ENCODE data around the gene CLASP1. TPM values are rescaled to one million over a fixed set of nuclear protein-coding genes. Genes with fewer than 3 reads are reported as not detected.

CLASP1 gene
- total RNA-seq, 1 donor from 2014 or later: 60.1 TPM

- no peaks in the 10 kb centered on the region for H3K27me3 ChIP-seq (ENCODE audit: low read depth)
- no peak for DNase-seq
- intact Hi-C loops (cut with micrococcal nuclease): no loop called here
- H3K27ac ChIP-seq (replicated peaks): no peak overlapping the region
- H3K4me1 ChIP-seq: no peaks in the 10 kb centered on the region
- peaks cover 36% of the 10 kb centered on the region for H3K36me3 ChIP-seq
- TF ChIP-seq CTCF (IDR thresholded peaks at IDR 0.05; ENCODE audit: borderline replicate concordance): no peak
- no peaks in the 10 kb centered on the region for H3K9me3 ChIP-seq (replicated peaks)
- no peak overlapping the region for H3K4me3 ChIP-seq
Measured at GRCh38 chr2:121415727-121416126, 233.5 kb downstream of the CLASP1 start.

- Histone ChIP-seq H3K4me3 (no peak overlapping the region), H3K9me3 (replicated peaks) (no peaks in the 10 kb centered on the region), H3K36me3 (peaks cover 52% of the 10 kb centered on the region), H3K27me3 (ENCODE audit: low read depth) (no peaks in the 10 kb centered on the region), H3K27ac (replicated peaks) (no peak overlapping the region), H3K4me1 (no peaks in the 10 kb centered on the region)
- no peak for DNase-seq
- intact Hi-C loops (cut with micrococcal nuclease): no loop called here
- TF ChIP-seq CTCF (IDR thresholded peaks at IDR 0.05; ENCODE audit: borderline replicate concordance): no peak
Measured at GRCh38 chr2:121412349-121412748, 236.9 kb downstream of the CLASP1 start.

GRCh38 chr2:121409966-121410365 is 239.3 kb downstream of the CLASP1 start:
- no peak overlapping the region for H3K27ac ChIP-seq (replicated peaks)
- intact Hi-C loops (cut with micrococcal nuclease): no loop called here
- H3K27me3 ChIP-seq (ENCODE audit: low read depth): no peaks in the 10 kb centered on the region
- no peak for DNase-seq
- peaks cover 70% of the 10 kb centered on the region for H3K36me3 ChIP-seq
- H3K9me3 ChIP-seq (replicated peaks): no peaks in the 10 kb centered on the region
- H3K4me1 ChIP-seq: no peaks in the 10 kb centered on the region
- H3K4me3 ChIP-seq: no peak overlapping the region
- no peak for TF ChIP-seq CTCF (IDR thresholded peaks at IDR 0.05; ENCODE audit: borderline replicate concordance)

GRCh38 chr2:121409388-121409787 is 239.9 kb downstream of the CLASP1 start:
- no peak for TF ChIP-seq CTCF (IDR thresholded peaks at IDR 0.05; ENCODE audit: borderline replicate concordance)
- no peaks in the 10 kb centered on the region for H3K9me3 ChIP-seq (replicated peaks)
- intact Hi-C loops (cut with micrococcal nuclease): no loop called here
- no peaks in the 10 kb centered on the region for H3K4me1 ChIP-seq
- H3K4me3 ChIP-seq: no peak overlapping the region
- DNase-seq: no peak
- peaks cover 70% of the 10 kb centered on the region for H3K36me3 ChIP-seq
- no peaks in the 10 kb centered on the region for H3K27me3 ChIP-seq (ENCODE audit: low read depth)
- no peak overlapping the region for H3K27ac ChIP-seq (replicated peaks)

GRCh38 chr2:121408641-121409040 is 240.6 kb downstream of the CLASP1 start:
- no peak overlapping the region for H3K27ac ChIP-seq (replicated peaks)
- H3K27me3 ChIP-seq (ENCODE audit: low read depth): no peaks in the 10 kb centered on the region
- H3K36me3 ChIP-seq: peaks cover 75% of the 10 kb centered on the region
- H3K4me1 ChIP-seq: no peaks in the 10 kb centered on the region
- no peak for TF ChIP-seq CTCF (IDR thresholded peaks at IDR 0.05; ENCODE audit: borderline replicate concordance)
- no peak for DNase-seq
- no peak overlapping the region for H3K4me3 ChIP-seq
- H3K9me3 ChIP-seq (replicated peaks): no peaks in the 10 kb centered on the region
- intact Hi-C loops (cut with micrococcal nuclease): no loop called here

- intact Hi-C loops (cut with micrococcal nuclease): no loop called here
Measured at GRCh38 chr2:121405233-121405632, 244.0 kb downstream of the CLASP1 start.

More at GRCh38 chr2:121405233-121405632, 244.0 kb downstream of the CLASP1 start:
- no peak for DNase-seq
- Histone ChIP-seq H3K4me3 (no peak overlapping the region), H3K27ac (replicated peaks) (no peak overlapping the region), H3K27me3 (ENCODE audit: low read depth) (no peaks in the 10 kb centered on the region), H3K36me3 (peaks cover 96% of the 10 kb centered on the region), H3K4me1 (no peaks in the 10 kb centered on the region), H3K9me3 (replicated peaks) (no peaks in the 10 kb centered on the region)
- TF ChIP-seq CTCF (IDR thresholded peaks at IDR 0.05; ENCODE audit: borderline replicate concordance): no peak

All from left ventricle myocardium inferior (tissue), 1 donor.